GM19438 (cell line): Measurements from ENCODE around the gene TUBB.
"Not testable (repeated sequence)": the region's sequence is repeated elsewhere in the genome, so short reads cannot be mapped to it uniquely, and the experiment has no call there.

ENCODE experiments used
- ATAC-seq: cut with Tn5 transposase; IDR thresholded peaks from one replicate; pipeline ENCODE4 v1.9.1; 2021; ENCODE audit warnings: low read depth; ENCODE audit not compliant: unreplicated experiment

Gene TUBB

GRCh38 chr6:30756405-30757003 lies 36.4 kb downstream of the TUBB start:
- not testable (repeated sequence) for ATAC-seq

DNA sequence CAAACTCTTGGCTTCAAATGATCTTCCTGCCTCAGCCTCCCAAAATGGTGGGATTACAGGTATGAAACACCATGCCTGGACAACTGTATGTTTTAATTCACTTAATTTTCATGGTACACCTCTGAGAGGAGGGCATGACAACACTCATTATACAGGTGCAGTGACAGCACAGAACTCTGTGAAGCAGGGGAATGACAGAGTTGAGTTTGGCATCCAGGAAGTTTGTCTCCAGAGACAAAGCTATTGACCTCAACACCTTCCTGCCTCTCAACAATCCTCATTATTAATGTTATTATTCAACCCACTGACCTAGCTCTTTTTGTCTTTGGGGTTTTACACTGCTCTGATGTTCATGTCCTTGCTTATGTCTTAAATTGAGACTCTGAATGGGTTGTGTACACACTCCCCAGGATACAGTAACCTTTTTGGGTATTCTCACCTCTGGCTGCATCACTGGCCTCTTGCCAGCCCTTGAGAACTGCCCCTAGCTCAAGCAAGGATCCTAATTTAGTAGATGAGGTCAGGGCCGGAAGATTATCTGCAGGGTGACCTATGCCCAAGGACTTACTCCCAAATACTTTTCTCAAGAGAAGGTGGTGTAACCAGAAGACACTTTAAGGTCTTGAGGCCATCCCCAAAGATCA lies 37.2 kb downstream of the TUBB start:
- no peak for ATAC-seq

DNA sequence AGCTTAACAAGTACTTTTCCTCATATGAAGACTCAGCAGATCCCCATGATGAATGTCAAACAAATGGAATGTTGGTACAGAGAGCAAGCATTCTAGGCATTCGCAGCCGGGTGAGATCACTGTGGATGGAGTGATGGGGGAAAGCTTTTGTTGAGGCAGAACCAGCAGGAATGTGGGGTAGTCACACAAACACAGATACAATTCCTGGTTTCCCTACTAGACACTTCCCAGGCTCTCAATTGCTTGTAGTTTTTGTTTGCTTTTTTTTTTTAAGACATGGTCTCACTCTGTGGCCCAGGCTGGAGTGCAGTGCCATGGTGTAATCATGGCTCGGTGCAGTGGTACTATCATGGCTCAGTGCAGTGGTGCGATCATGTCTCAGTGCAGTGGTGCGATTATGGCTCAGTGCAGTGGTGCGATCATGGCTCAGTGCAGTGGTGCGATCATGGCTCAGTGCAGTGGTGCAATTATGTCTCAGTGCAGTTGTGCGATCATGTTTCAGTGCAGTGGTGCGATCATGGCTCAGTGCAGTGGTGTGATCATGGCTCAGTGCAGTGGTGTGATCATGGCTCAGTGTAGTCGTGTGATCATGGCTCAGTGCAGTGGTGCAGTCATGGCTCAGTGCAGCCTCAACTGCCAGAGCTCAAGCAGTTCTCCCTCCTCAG lies 39.6 kb downstream of the TUBB start:
- ATAC-seq: no peak

DNA sequence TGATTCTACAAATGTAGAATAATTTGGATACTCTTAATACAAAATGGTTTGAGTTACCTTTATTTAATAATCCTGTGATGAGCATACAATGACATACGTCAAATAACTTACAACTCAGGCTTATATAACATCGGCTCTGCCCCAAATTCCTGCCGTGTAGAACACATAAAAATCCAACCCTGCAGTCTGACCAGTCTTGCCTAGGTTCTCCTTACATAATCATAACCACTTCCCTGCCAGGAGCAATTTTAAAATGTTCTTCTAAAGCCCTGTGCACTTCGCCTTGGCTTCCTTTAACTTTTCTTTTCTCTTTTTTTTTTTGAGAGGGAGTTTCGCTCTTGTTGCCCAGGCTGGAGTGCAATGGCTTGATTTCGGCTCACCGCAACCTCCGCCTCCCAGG lies 40.4 kb downstream of the TUBB start:
- ATAC-seq: no peak

DNA sequence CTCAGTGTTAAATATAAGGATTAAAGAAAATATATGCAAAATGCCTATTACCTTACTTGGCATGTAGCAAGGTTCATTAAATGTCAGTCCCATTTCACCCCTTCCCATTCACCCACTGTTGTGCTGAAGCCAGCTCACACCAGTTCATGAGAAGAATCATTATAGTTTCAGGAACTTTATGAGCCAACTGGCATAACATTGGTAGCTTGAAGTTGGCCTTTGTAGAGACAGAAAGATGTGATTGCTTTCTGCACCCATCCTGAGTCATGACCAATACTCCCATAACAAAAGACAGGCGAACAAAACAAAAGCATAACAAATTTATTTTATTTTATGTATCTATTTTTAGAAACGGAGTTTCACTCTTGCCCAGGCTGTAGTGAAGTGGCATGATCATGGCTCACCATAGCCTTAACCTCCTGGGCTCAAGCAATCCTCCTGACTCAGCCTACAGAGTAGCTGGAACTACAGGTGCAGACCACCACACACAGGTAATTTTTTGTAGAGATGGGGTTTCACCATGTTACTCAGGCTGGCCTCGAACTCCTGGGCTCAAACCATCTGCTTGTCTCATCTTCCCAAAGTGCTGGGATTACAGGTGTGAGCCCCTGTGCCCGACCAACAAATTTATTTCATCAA lies 41.8 kb downstream of the TUBB start:
- ATAC-seq: no peak

DNA sequence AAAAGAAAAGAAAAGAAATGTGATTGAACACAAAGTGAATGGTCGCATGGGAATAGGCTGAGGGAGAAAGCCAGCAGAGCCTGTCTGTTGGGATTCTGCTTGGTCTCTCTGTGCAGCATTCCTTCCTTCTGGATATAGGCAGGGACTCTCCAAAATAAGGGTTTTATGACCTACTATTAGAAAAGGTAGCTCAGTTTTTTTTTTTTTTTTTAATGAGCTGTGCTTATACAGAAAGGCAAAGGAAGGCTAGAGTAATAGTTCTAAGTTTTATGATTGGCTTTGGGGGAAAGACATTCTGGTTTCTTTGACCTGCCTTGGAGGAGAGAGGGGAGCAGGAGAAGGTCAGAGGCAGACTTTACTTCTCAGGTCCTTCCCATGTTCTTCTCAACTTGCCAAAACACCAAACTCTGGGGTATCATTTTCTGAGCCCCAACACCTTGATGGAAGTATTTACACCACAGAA lies 43.0 kb downstream of the TUBB start:
- no peak for ATAC-seq

GRCh38 chr6:30763618-30764489 lies 43.7 kb downstream of the TUBB start:
- peak; percentile 56 for ATAC-seq

DNA sequence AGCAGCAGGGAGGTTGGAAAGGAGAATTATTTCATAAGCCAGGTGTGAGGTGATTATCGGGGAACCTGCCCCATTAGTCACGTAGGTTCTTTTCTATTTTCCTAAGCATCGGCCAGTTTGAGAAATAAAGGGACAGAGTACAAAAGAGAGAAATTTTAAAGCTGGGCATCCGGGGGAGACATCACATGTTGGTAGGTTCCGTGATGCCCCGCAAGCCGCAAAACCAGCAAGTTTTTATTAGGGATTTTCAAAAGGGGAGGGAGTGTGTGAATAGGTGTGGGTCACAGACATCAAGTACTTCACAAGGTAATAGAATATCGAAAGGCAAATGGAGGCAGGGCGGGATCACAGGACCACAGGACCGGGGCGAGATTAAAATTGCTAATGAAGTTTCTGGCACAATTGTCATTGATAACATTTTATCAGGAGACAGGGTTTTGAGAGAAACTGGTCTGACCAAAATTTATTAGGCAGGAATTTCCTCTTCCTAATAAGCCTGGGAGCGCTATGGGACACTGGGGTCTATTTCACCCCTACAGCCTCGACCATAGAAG lies 44.4 kb downstream of the TUBB start:
- not testable (repeated sequence) for ATAC-seq

GRCh38 chr6:30765495-30765894 lies 45.3 kb downstream of the TUBB start:
- not testable (repeated sequence) for ATAC-seq

DNA sequence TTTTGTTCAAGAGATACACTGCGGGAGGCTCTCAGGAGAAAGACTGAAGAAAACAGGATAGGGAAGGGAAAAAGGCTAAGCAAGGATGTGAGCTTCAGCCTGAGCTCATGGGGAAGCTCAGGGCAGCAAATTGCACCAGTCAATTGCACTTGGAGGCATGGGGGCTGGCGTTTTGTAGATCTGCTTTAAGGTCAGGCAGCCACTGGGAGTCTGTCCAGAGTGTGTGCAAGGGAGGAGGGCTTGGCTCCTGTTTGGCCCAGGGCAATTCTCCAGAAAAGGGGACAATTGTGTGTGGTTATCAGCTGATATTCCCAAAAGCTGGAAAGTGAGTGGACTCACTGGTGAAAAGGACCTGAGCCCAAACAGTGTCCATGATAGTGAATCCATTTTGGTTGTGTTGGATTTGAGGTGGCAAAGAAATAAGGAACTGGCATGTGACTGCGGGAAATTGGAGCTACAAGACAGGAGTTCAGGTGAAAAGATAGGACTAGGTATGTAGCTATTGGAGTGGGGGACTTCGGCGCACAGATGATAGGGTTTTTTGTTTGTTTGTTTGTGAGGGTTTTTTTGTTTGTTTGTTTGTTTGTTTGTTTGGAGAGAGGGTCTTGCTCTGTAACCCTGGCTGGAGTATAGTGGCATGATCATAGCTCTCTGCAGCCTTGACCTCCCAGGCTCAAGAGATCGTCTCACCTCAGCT lies 46.5 kb downstream of the TUBB start:
- ATAC-seq: no peak

- peak; percentile 56 for ATAC-seq
Measured at GRCh38 chr6:30767158-30767943, 47.2 kb downstream of the TUBB start.

- ATAC-seq: no peak
Measured at GRCh38 chr6:30767944-30768301, 47.8 kb downstream of the TUBB start.

DNA sequence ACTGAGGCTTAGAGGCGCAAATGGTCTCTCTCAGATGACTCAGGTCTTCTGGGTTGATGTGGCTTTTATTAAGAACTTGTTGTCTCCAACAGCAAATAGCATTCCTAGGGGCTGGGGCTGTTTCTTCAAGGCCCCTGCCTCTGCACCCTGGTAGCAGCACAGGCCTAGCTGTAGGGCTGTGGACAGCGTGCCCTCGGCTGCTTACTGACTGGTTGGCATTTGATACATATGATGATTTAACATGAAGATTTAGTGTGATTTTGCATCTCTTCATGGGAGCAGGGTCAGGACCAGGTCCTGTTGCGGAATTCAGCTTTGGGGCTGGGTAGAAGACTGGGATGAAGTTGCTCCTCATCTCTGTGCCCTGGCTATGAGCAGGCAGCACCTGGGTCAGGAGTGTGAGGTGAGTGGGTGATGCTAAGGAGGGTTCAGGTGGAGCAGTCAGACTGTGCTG lies 48.5 kb downstream of the TUBB start:
- ATAC-seq: no peak

DNA sequence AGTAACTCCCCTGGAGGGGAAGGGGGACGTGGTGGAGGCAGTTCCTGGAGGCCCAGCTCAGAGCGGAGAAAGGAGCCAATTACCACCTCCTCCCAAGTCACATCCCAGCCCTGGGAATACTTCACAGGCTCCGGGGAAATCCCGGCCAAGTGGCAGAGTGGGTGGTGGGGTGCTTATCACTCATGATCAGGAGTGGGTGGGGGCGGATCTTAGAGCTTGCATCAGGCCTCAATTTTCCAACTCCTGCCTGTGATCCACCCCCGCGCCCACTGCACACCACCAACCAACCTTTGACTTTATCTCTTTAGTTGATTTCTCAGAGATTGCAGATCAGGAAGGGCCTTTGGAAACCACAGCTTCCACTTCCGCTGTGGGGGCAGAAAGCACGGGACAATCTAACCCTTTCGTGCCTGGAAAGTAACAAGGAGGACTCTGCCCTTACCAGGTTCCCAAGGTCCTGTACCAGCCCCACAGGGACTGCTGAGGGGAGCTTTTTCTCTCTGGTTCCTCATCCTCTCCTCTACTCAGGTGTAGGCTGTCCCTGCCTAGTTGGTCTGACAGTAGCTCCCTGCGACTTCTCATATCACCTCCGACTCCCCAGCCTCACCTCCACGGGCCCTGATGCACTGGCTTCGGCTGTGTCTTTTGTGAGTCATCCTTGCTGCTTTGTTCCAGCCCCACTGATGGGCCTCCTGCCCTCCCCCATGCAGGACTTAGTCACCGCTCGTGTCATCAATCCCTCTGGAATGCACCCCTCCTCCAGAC lies 49.1 kb downstream of the TUBB start:
- ATAC-seq: no peak

- no peak for ATAC-seq
Measured at GRCh38 chr6:30769853-30770524, 49.8 kb downstream of the TUBB start.

DNA sequence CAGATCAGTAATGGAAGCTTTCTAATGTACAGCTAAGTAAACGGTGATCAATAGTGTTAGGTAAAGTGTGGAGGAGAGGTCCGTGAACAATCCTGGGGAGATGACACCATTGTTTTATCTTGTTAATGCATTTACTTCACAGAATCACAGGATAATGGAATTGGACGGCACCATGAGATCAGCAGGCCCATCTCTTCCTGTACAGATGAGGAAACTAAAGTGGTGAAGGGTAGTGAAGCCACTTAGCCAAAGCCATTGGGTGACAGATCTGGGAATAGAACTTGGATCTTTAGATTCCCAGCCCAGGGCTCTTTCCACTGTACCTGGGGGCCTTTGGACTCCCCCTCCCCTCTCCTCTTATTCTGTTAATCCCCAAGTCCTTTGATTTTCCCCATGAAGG lies 50.4 kb downstream of the TUBB start:
- no peak for ATAC-seq

DNA sequence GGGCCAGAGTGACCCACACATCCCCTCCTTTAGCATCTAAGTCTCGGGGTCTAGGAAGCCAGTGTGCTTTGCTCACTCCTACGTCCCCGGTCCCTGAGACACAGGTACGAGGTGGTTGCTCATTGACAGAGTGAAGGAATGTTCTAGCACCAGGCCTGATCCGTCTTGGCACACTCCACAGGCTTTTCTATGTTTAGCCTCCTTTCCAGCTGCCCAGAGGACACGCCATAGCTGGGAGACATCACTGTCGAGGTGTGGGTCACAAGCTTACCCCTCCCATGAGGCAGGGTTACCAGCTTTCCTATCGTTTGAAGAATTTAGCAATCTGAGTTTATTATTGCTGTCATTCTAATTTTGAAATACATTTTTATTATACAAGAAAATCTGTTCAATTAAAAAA lies 54.5 kb downstream of the TUBB start:
- ATAC-seq: no peak
